GM11168 (cell line): ENCODE results near the gene PNISR.

Experiments
- in situ Hi-C: fragments of 300-500 bp; cut with MboI; formaldehyde crosslinking; loops from one replicate; pipeline ENCODE4 v1.12.0; 2022; ENCODE audit warnings: low sequenced_read_pairs; ENCODE audit not compliant: unreplicated experiment

PNISR gene

DNA sequence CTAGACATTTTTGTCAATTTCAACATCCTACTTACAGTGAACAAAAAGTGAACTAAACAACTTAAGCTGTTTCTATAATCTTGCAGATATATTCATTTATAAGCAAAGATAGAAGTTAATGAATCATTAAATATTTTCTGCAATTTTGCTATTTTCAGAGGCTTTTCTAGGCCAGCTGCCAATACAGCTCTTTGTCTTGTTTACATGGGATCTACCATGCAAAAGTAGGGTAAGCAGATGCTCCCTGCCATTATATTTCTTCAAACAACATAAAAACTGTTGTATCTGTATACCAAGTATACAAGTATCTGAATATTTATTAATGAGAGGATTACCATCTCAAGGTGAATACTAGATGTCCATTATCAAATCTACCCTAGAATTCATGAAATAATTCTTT, 15.4 kb downstream of the PNISR start:
- in situ Hi-C loops = no loop called here

DNA sequence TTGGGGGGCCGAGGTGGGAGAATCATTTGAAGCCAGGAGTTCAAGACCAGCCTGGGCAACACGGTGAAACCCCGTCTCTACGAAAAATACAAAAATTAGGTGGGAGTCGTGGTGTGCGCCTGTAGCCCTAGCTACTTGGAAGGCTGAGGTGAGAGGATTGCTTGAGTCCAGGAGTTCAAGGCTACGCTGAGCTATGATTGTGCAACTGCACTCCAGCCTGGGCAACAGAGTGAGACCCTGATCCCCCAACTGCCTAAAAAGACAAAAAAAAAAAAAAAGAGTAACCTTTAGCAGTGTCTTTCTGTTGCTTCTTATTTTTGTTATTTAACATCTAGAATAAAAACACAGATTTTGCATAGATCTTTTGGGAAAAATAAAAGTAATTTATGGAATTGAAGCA, 18.0 kb downstream of the PNISR start:
- in situ Hi-C loops = no loop called here

DNA sequence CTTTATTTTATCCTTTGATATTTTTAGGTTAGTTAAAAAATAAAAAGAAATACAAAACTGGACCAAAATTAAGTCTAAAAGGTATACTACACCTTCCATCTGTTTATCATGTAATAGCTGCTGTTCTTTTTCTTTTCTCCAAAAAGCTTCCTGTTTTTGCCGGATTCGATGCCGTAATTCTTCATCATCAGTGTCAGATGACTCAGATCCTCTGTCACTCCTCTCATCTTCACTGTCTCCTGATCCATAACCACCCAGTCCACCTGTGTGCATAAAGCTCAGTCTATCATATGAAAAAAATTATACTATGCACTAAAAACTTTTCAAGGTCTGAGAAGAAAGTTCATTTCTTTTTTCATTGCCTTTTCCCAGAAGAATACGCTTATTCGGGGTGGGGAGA, 22.7 kb downstream of the PNISR start:
- in situ Hi-C loops = no loop called here

DNA sequence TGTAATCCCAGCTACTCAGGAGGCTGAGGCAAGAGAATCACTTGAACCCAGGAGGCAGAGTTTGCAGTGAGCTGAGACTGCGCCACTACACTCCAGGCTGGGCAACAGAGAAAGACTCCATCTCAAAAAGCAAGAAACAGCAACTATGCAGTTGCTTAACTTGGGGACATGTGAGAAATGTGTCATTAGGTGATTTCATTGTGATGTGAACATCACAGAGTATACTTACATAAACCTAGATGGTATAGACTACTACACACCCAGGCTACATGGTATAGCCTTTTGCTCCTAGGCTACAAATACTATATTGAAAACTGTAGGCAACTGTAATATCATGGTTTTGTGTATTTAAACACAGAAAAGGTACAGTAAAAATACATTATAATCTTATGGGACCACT, 27.8 kb downstream of the PNISR start:
- in situ Hi-C loops = no loop called here

GRCh38 chr6:99393698-99394531, 31.2 kb downstream of the PNISR start, which contains the start of gene COQ3:
Gene COQ3, minus strand, starts transcription at chr6:99394195. Its CDS starts 16 bp downstream, at chr6:99394179.
- in situ Hi-C loops = no loop called here

DNA sequence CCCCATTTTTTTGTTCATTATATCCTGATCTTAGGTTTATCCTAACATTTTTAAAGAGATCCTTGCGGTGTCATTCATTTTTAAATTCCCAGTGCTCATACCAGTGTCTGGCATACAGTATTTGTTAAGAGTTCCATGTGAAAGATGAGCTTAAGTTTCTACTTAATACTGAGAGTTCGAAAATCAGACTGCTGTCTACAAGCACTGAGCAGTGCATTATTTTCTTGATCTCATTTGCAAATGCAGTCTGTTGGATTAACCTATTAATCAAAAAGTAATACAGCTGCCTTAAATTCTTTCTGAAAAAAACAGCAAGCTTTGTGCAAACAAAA, 31.8 kb downstream of the PNISR start:
- in situ Hi-C loops = no loop called here

GRCh38 chr6:99390896-99391295, 34.2 kb downstream of the PNISR start:
- in situ Hi-C loops = no loop called here

DNA sequence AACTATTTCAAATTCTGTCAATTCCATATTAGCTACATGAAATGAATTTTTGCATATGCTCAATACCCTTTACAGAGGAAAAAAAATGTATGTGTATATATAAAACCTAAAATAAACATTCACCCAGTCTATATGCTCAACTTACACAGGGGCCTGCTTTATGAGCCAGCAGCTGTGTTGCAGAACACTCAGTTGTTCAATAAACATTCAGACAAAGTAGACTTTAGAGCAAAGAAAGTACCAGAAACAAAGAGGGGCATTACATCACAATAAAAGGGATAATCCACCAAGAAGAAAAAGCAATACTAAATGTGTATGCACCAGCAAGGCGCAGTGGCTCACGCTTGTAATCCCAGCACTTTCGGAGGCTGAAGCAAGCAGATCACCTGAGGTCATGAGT, 40.6 kb downstream of the PNISR start:
- in situ Hi-C loops = no loop called here

GRCh38 chr6:99378636-99379035, 46.5 kb downstream of the PNISR start:
- in situ Hi-C loops = no loop called here

GRCh38 chr6:99369533-99369932, 55.6 kb downstream of the PNISR start:
- in situ Hi-C loops = no loop called here

GRCh38 chr6:99366852-99367251, 58.3 kb downstream of the PNISR start:
- in situ Hi-C loops = no loop called here

- in situ Hi-C loops = no loop called here
These were observed 61.1 kb downstream of the PNISR start for GRCh38 chr6:99364026-99364425.

DNA sequence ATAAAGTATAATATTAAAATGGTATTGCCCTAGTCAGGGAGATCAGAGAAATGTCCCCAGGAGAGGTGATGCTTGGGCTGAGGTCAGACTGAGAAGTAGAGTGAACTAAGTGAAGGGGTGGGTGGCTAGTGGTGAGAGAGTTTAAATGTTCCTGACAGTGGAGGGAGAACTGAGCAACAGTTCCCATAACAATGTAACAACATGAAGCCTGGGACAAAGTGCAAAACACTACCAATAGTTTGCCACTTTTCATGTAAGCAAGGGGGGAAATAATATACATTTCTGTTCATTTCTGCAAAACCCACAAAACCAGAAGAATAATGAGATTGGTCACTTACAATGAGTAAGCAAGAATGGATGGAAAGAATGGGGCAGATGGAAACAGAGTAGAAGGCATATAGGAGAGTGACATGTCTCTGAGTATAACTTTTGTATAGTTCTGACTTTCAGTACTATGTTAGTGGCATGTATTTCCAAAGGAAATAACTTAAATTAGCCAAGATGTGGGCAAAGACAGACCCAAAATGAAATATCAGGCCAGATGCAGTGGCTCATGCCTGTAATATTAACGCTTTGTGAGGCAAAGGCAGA, 62.3 kb downstream of the PNISR start:
- in situ Hi-C loops = no loop called here

GRCh38 chr6:99359800-99360199, 65.3 kb downstream of the PNISR start:
- in situ Hi-C loops = no loop called here

- in situ Hi-C loops = no loop called here
These were observed 68.5 kb downstream of the PNISR start for GRCh38 chr6:99356641-99357040.

- in situ Hi-C loops = no loop called here
These were observed 70.1 kb downstream of the PNISR start for GRCh38 chr6:99354983-99355382.

DNA sequence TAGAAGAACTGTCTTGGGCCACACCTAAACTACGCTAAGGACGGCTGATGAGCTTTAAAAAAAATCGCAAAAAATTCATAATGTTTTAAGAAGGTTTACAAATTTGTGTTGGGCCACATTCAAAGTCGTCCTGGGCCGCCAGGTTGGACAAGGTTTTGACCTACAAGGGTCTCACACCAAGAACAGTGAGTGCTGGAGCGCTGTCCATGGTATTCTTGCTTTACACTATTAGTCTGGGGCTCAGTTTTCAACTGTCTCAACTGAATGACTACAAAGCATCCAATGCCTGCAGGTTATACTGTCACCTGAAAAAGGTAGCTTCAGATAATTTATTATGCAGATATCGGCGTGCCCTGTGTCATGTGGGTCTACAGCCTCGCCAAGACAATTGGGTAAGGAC, 72.0 kb downstream of the PNISR start:
- in situ Hi-C loops = no loop called here

- in situ Hi-C loops = no loop called here
These were observed 74.5 kb downstream of the PNISR start for GRCh38 chr6:99350573-99350972.

- in situ Hi-C loops = no loop called here
These were observed 75.7 kb downstream of the PNISR start, which contains the start of gene FAXC for GRCh38 chr6:99349171-99350141. Gene FAXC, minus strand, starts transcription at chr6:99349674. Its CDS starts 302 bp downstream, at chr6:99349372.

- in situ Hi-C loops = no loop called here
These were observed 76.6 kb downstream of the PNISR start for GRCh38 chr6:99348288-99349170.
